HCT116 (cell line): Measurements from ENCODE around the gene PABPC4L. TPM values are rescaled to one million over a fixed set of nuclear protein-coding genes. Genes with fewer than 3 reads are reported as not detected.

Experiments
- ATAC-seq: fragments of 200-7000 bp; cut with Tn5 transposase; 2 replicates; pipeline ENCODE4 v1.9.1; 2020; ENCODE audit warnings: mild to moderate bottlenecking, moderate library complexity
- BruUV-seq: library from RNA; stranded (reverse); fragments of 400-500 nt; replicated peaks from 2 replicates; lab custom pipeline; 2021; lab: Mats Ljungman, UMichigan
- CTCF ChIA-PET: fragments of 300-600 bp; sonication (Branson Sonifier 250); formaldehyde crosslinking; loops from one replicate; lab custom pipeline; 2021; ENCODE audit warnings: antibody characterized with exemption; lab: Charles Lee
- POLR2A ChIA-PET: fragments of 300-600, 350-600 bp; sonication (Branson Sonifier 250); formaldehyde crosslinking; loops from one replicate; lab custom pipeline; 2021; ENCODE audit warnings: antibody characterized with exemption; lab: Charles Lee
- RAD21 ChIA-PET, 2 experiments: fragments of 300-600 bp; sonication (Branson Sonifier 250); formaldehyde crosslinking; loops; one replicate each; lab custom pipeline; 2023; ENCODE audit warnings: low total read pairs in 2 of 2; ENCODE audit not compliant: uncharacterized antibody in 2 of 2, unreplicated experiment in 2 of 2, low non-redundant PET in 1 of 2; lab: Charles Lee
- DNase-seq: peaks from one replicate; pipeline ENCODE4 v3.0.0-alpha.2; 2010; ENCODE audit warnings: low read depth, low spot score
- H2AFZ ChIP-seq: fragments of 200-600 bp; shearing (Covaris generic), sonication (generic); 2 replicates; pipeline ENCODE4 v1.6.1; 2017; ENCODE audit warnings: low read depth, mixed run types, mixed read lengths, antibody characterized with exemption, low read length; ENCODE audit not compliant: poor library complexity, severe bottlenecking
- H3K27ac ChIP-seq: 2 replicates; pipeline ENCODE4 v1.5.1; 2012; ENCODE audit warnings: low read depth, low read length
- H3K27me3 ChIP-seq: fragments of 200-600 bp; sonication (generic); 2 replicates; pipeline ENCODE4 v1.6.1; 2016; ENCODE audit warnings: mixed run types, low read length, mixed read lengths; ENCODE audit not compliant: insufficient read depth
- H3K36me3 ChIP-seq, 2 experiments: fragments of 200-500 bp in 1 of 2; fragments of 200-600 bp in 1 of 2; sonication (Bioruptor generic) in 1 of 2; sonication (generic) in 1 of 2; 2 replicates each; pipeline versions ENCODE4 v1.5.1 to v1.6.1; 2014 to 2016; ENCODE audit warnings: low read length in 2 of 2, inconsistent platforms in 1 of 2, mixed read lengths in 1 of 2, mixed run types in 1 of 2; ENCODE audit not compliant: insufficient read depth in 2 of 2, control insufficient read depth in 1 of 2
- H3K4me1 ChIP-seq, 2 experiments: fragments of 200-600 bp in 1 of 2; sonication (generic) in 1 of 2; 2 replicates each; pipeline versions ENCODE4 v1.5.1 to v1.6.1; 2012 to 2017; ENCODE audit warnings: low read length in 2 of 2, inconsistent platforms in 1 of 2, mild to moderate bottlenecking in 1 of 2, mixed read lengths in 1 of 2, mixed run types in 1 of 2, moderate library complexity in 1 of 2; ENCODE audit not compliant: insufficient read depth in 2 of 2, control insufficient read depth in 1 of 2
- H3K4me2 ChIP-seq: fragments of 200-600 bp; sonication (generic); 2 replicates; pipeline ENCODE4 v1.6.1; 2017; ENCODE audit warnings: mixed run types, low read length, mixed read lengths
- H3K4me3 ChIP-seq, 2 experiments: fragments of 200-600 bp in 1 of 2; sonication (generic) in 1 of 2; replicated peaks in 1 of 2; 2 replicates each; pipeline ENCODE4 v1.5.1; 2011 to 2016; ENCODE audit warnings: low read length in 2 of 2, control low read depth in 1 of 2, low read depth in 1 of 2, mild to moderate bottlenecking in 1 of 2, mixed read lengths in 1 of 2, mixed run types in 1 of 2
- H3K79me2 ChIP-seq: fragments of 200-600 bp; sonication (generic); 2 replicates; pipeline ENCODE4 v1.6.1; 2017; ENCODE audit warnings: mild to moderate bottlenecking, mixed run types, low read length, moderate library complexity, mixed read lengths; ENCODE audit not compliant: insufficient read depth
- H3K9ac ChIP-seq: fragments of 200-600 bp; sonication (generic); 2 replicates; pipeline ENCODE4 v1.6.1; 2016; ENCODE audit warnings: low read length, mixed read lengths
- H3K9me2 ChIP-seq: fragments of 200-600 bp; sonication (generic), shearing (Covaris generic); 2 replicates; pipeline ENCODE4 v1.6.1; 2017; ENCODE audit warnings: mixed run types, mild to moderate bottlenecking, moderate library complexity; ENCODE audit not compliant: insufficient read depth
- H3K9me3 ChIP-seq, 2 experiments: fragments of 200-500 bp in 1 of 2; fragments of 200-600 bp in 1 of 2; sonication (Bioruptor generic) in 1 of 2; sonication (generic) in 1 of 2; 2 replicates each; pipeline ENCODE4 v1.6.1; 2014 to 2017; ENCODE audit warnings: low read length in 2 of 2, mixed read lengths in 2 of 2, inconsistent platforms in 1 of 2, low read depth in 1 of 2, mild to moderate bottlenecking in 1 of 2, mixed run types in 1 of 2, moderate library complexity in 1 of 2; ENCODE audit not compliant: control insufficient read depth in 1 of 2, insufficient read depth in 1 of 2
- H4K20me1 ChIP-seq: fragments of 200-600 bp; sonication (generic), shearing (Covaris generic); 2 replicates; pipeline ENCODE4 v1.6.1; 2017; ENCODE audit warnings: mixed run types, mild to moderate bottlenecking, moderate library complexity; ENCODE audit not compliant: insufficient read depth
- CBX3 ChIP-seq: IDR thresholded peaks from 2 replicates; pipeline ENCODE4 v1.6.1; 2012; ENCODE audit warnings: low read depth
- CEBPB ChIP-seq: IDR thresholded peaks from 2 replicates; pipeline ENCODE4 v1.6.1; 2012; ENCODE audit warnings: low read depth
- EGR1 ChIP-seq: IDR thresholded peaks from 2 replicates; pipeline ENCODE4 v1.6.1; 2012; ENCODE audit warnings: low read depth
- ELF1 ChIP-seq: IDR thresholded peaks from 2 replicates; pipeline ENCODE4 v1.6.1; 2012; ENCODE audit warnings: low read depth, borderline replicate concordance
- EZH2 ChIP-seq: fragments of 200-600 bp; sonication (generic); IDR thresholded peaks from 2 replicates; pipeline ENCODE4 v1.6.1; 2017; ENCODE audit warnings: antibody characterized with exemption, mixed run types
- EZH2phosphoT487 ChIP-seq: fragments of 200-600 bp; IDR thresholded peaks from 2 replicates; pipeline ENCODE4 v1.6.1; 2018; ENCODE audit warnings: antibody characterized with exemption, borderline replicate concordance
- POLR2A ChIP-seq: IDR thresholded peaks from 2 replicates; pipeline ENCODE4 v1.7.0; 2011; ENCODE audit warnings: borderline replicate concordance; ENCODE audit not compliant: insufficient read depth, insufficient read length; ENCODE audit errors: extremely low read depth
- POLR2AphosphoS5 ChIP-seq: IDR thresholded peaks from 2 replicates; pipeline ENCODE4 v1.6.1; 2011; ENCODE audit warnings: mild to moderate bottlenecking, low read depth, low read length, moderate library complexity
- RAD21 ChIP-seq: IDR thresholded peaks from 2 replicates; pipeline ENCODE4 v1.6.1; 2012; ENCODE audit warnings: low read depth, mild to moderate bottlenecking
- SIN3A ChIP-seq: IDR thresholded peaks from 2 replicates; pipeline ENCODE4 v1.6.1; 2012; ENCODE audit warnings: low read depth
- TCF7L2 ChIP-seq: IDR thresholded peaks from 2 replicates; pipeline ENCODE4 v1.7.0; 2011; ENCODE audit warnings: borderline replicate concordance, inconsistent platforms; ENCODE audit not compliant: insufficient read depth, insufficient read length; ENCODE audit errors: extremely low read depth
- YY1 ChIP-seq: IDR thresholded peaks from 2 replicates; pipeline ENCODE4 v1.6.1; 2011; ENCODE audit warnings: low read length, low read depth, moderate library complexity, mild to moderate bottlenecking; ENCODE audit not compliant: insufficient replicate concordance; ENCODE audit errors: extremely low read depth
- ZFX ChIP-seq: fragments of 450-650 bp; IDR thresholded peaks from 2 replicates; pipeline ENCODE4 v1.6.1; 2017
- ZNF274 ChIP-seq: fragments of 200-500 bp; sonication (Bioruptor generic); IDR thresholded peaks from 2 replicates; pipeline ENCODE4 v1.6.1; 2014; ENCODE audit warnings: mild to moderate bottlenecking, low read depth, low read length, inconsistent platforms
- intact Hi-C: fragments of 100-400 bp; cut with micrococcal nuclease; formaldehyde crosslinking; loops from 2 replicates; pipeline ENCODE4 v1.10.0; 2022
- total RNA-seq: library from RNA; stranded (reverse); gene quantifications from one replicate; pipeline ENCODE4 v1.2.1, GENCODE V29; 2021; ENCODE audit not compliant: unreplicated experiment
- TF ChIP-seq, protein P1 (sequence below): IDR thresholded peaks from 2 replicates; pipeline ENCODE4 v1.6.1; 2012; ENCODE audit warnings: low read depth
- TF ChIP-seq, protein P2 (sequence below): IDR thresholded peaks from 2 replicates; pipeline ENCODE4 v1.6.1; 2012
- TF ChIP-seq, protein P3 (sequence below): IDR thresholded peaks from 2 replicates; pipeline ENCODE4 v1.6.1; 2011; ENCODE audit warnings: mild to moderate bottlenecking, low read length, moderate library complexity; ENCODE audit not compliant: insufficient replicate concordance; ENCODE audit errors: extremely low read depth
- TF ChIP-seq, protein P4 (sequence below), 3 experiments: fragments of 200-600 bp in 1 of 3; sonication (generic) in 1 of 3; IDR thresholded peaks in 2 of 3; conservative IDR thresholded peaks in 1 of 3; 2 replicates each; pipeline ENCODE4 v1.5.1; 2012 to 2017; ENCODE audit warnings: low read depth in 2 of 3, low read length in 2 of 3, antibody characterized with exemption in 1 of 3, borderline replicate concordance in 1 of 3, control low read depth in 1 of 3, mild to moderate bottlenecking in 1 of 3, mixed read lengths in 1 of 3, mixed run types in 1 of 3, moderate library complexity in 1 of 3; ENCODE audit not compliant: insufficient read depth in 1 of 3

PABPC4L gene
- total RNA-seq, 1 experiment from 2014 or later: not detected

DNA sequence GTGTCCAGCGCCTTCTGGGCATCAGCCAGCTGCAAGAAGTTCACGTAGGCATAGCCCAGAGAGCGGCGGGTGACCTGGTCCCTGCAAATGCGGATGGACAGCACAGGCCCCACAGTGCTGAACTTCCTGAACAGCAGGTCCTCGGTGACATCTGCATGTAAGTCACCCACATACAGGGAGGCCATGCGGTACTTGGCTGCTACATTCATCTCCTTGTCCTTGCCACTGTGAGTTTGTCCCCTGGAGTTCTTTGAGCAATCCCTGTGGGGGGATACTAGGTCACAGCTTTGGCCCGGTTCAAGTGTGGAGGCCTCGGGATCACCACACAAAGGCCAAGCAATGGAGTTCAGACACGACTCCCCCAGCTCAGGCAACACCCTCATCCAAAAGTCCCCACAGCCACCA, 776 bp downstream of the PABPC4L start (continued):
- TF ChIP-seq, protein P1, sequence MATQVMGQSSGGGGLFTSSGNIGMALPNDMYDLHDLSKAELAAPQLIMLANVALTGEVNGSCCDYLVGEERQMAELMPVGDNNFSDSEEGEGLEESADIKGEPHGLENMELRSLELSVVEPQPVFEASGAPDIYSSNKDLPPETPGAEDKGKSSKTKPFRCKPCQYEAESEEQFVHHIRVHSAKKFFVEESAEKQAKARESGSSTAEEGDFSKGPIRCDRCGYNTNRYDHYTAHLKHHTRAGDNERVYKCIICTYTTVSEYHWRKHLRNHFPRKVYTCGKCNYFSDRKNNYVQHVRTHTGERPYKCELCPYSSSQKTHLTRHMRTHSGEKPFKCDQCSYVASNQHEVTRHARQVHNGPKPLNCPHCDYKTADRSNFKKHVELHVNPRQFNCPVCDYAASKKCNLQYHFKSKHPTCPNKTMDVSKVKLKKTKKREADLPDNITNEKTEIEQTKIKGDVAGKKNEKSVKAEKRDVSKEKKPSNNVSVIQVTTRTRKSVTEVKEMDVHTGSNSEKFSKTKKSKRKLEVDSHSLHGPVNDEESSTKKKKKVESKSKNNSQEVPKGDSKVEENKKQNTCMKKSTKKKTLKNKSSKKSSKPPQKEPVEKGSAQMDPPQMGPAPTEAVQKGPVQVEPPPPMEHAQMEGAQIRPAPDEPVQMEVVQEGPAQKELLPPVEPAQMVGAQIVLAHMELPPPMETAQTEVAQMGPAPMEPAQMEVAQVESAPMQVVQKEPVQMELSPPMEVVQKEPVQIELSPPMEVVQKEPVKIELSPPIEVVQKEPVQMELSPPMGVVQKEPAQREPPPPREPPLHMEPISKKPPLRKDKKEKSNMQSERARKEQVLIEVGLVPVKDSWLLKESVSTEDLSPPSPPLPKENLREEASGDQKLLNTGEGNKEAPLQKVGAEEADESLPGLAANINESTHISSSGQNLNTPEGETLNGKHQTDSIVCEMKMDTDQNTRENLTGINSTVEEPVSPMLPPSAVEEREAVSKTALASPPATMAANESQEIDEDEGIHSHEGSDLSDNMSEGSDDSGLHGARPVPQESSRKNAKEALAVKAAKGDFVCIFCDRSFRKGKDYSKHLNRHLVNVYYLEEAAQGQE: no peak
- TF ChIP-seq CEBPB: no peak
- TF ChIP-seq, protein P2, sequence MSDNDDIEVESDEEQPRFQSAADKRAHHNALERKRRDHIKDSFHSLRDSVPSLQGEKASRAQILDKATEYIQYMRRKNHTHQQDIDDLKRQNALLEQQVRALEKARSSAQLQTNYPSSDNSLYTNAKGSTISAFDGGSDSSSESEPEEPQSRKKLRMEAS: no peak
- no peak for TF ChIP-seq TCF7L2
- no peak for TF ChIP-seq YY1
- TF ChIP-seq EZH2phosphoT487: no peak

DNA sequence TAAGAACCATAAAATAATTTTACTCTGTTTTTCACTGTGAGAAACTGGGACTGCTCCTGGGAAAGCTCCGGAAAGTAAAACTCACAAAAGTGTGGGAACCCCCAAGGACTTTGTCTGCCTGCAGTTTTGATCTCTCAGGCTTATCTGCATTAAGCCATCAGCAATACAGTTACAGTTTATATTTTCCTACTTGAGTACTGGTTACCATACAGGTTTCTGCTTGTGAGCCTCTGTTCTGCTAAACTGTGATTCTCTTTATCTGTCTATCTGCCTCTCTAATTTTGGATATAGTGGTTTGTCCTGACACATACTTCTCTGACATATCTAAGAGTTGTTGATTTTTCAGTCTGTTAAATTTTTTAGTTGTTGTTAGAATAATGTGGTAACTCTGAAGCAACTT, 11.6 kb downstream of the PABPC4L start:
- no peak for ATAC-seq
- CTCF ChIA-PET: no interaction called here
- no peak for DNase-seq
- no peak overlapping the region for H3K4me3 ChIP-seq
- no peaks in the 10 kb centered on the region for H3K79me2 ChIP-seq
- POLR2A ChIA-PET: no interaction called here
- H3K9me3 ChIP-seq: no peaks in the 10 kb centered on the region
- intact Hi-C loops: no loop called here
- no peak overlapping the region for H2AFZ ChIP-seq
- no peak for TF ChIP-seq TCF7L2
- no peak for TF ChIP-seq POLR2A
- no peak for TF ChIP-seq CEBPB
- TF ChIP-seq EZH2: no peak
- no peak for TF ChIP-seq YY1
- no peak for TF ChIP-seq EGR1
- TF ChIP-seq, protein P3, sequence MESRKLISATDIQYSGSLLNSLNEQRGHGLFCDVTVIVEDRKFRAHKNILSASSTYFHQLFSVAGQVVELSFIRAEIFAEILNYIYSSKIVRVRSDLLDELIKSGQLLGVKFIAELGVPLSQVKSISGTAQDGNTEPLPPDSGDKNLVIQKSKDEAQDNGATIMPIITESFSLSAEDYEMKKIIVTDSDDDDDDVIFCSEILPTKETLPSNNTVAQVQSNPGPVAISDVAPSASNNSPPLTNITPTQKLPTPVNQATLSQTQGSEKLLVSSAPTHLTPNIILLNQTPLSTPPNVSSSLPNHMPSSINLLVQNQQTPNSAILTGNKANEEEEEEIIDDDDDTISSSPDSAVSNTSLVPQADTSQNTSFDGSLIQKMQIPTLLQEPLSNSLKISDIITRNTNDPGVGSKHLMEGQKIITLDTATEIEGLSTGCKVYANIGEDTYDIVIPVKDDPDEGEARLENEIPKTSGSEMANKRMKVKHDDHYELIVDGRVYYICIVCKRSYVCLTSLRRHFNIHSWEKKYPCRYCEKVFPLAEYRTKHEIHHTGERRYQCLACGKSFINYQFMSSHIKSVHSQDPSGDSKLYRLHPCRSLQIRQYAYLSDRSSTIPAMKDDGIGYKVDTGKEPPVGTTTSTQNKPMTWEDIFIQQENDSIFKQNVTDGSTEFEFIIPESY: no peak
- TF ChIP-seq, protein P4, sequence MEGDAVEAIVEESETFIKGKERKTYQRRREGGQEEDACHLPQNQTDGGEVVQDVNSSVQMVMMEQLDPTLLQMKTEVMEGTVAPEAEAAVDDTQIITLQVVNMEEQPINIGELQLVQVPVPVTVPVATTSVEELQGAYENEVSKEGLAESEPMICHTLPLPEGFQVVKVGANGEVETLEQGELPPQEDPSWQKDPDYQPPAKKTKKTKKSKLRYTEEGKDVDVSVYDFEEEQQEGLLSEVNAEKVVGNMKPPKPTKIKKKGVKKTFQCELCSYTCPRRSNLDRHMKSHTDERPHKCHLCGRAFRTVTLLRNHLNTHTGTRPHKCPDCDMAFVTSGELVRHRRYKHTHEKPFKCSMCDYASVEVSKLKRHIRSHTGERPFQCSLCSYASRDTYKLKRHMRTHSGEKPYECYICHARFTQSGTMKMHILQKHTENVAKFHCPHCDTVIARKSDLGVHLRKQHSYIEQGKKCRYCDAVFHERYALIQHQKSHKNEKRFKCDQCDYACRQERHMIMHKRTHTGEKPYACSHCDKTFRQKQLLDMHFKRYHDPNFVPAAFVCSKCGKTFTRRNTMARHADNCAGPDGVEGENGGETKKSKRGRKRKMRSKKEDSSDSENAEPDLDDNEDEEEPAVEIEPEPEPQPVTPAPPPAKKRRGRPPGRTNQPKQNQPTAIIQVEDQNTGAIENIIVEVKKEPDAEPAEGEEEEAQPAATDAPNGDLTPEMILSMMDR (IDR thresholded peaks at IDR 0.05 in 2 of 3, conservative IDR thresholded peaks at IDR 0.05 in 1 of 3; ENCODE audit: borderline replicate concordance in 1 of 3, insufficient read depth in 1 of 3, low read depth in 2 of 3, low read length in 2 of 3): no peak
- TF ChIP-seq ELF1: no peak
- no peak for TF ChIP-seq ZFX
- no peak for TF ChIP-seq RAD21
- TF ChIP-seq ZNF274: no peak
- no peak for TF ChIP-seq SIN3A
- TF ChIP-seq POLR2AphosphoS5: no peak
- no peak for TF ChIP-seq CBX3
- H3K4me2 ChIP-seq: no peak overlapping the region
- H3K9me2 ChIP-seq: no peaks in the 10 kb centered on the region
- no peaks in the 10 kb centered on the region for H3K36me3 ChIP-seq
- no peaks in the 10 kb centered on the region for H3K4me1 ChIP-seq
- H3K9ac ChIP-seq: no peak overlapping the region
- H3K27me3 ChIP-seq: no peaks in the 10 kb centered on the region
- H4K20me1 ChIP-seq: no peaks in the 10 kb centered on the region
- RAD21 ChIA-PET: no interaction called here
- no TSS peak for BruUV-seq
- no peak overlapping the region for H3K27ac ChIP-seq
